IPS-NIHi7 (cell line): ENCODE data around the gene LRG1.

ENCODE experiments used
- DNase-seq: peaks from one replicate; pipeline ENCODE4 v3.0.0; 2012; ENCODE audit warnings: mixed read lengths; ENCODE audit errors: extremely low spot score

LRG1 gene

GRCh38 chr19:4539693-4540581, at the start of gene LRG1:
LRG1 (minus strand) TSS chr19:4540036; CDS start chr19:4540013, 23 bp downstream.
- no peak for DNase-seq

- DNase-seq = no peak
These were observed 48.5 kb upstream of the LRG1 start for GRCh38 chr19:4588291-4588761.

GRCh38 chr19:4587527-4587926, 47.7 kb upstream of the LRG1 start:
- no peak for DNase-seq

GRCh38 chr19:4586691-4587090, 46.9 kb upstream of the LRG1 start:
- no peak for DNase-seq

- DNase-seq = no peak
These were observed 46.4 kb upstream of the LRG1 start for GRCh38 chr19:4586245-4586644.

- DNase-seq = no peak
These were observed 45.7 kb upstream of the LRG1 start for GRCh38 chr19:4585556-4585955.

- peak; percentile 65 for DNase-seq
These were observed 45.0 kb upstream of the LRG1 start for GRCh38 chr19:4584670-4585460.

- DNase-seq = peak; percentile 68
These were observed 44.3 kb upstream of the LRG1 start for GRCh38 chr19:4583961-4584669.

- DNase-seq = no peak
These were observed 43.4 kb upstream of the LRG1 start for GRCh38 chr19:4582980-4583842.

- DNase-seq = peak; percentile 80
These were observed 42.1 kb upstream of the LRG1 start for GRCh38 chr19:4581666-4582553.

GRCh38 chr19:4580961-4581665, 41.3 kb upstream of the LRG1 start:
- DNase-seq = peak; percentile 63

GRCh38 chr19:4580021-4580901, 40.4 kb upstream of the LRG1 start:
- peak; percentile 71 for DNase-seq

GRCh38 chr19:4579389-4579788, 39.6 kb upstream of the LRG1 start:
- no peak for DNase-seq

GRCh38 chr19:4578552-4579248, 38.9 kb upstream of the LRG1 start:
- DNase-seq = no peak

GRCh38 chr19:4577020-4577782, 37.4 kb upstream of the LRG1 start:
- peak; percentile 67 for DNase-seq

GRCh38 chr19:4576016-4576933, 36.4 kb upstream of the LRG1 start:
- DNase-seq = peak; percentile 76
